H9 (cell line): ENCODE measurements around the gene SAFB. TPM values are rescaled to one million over a fixed set of nuclear protein-coding genes. Genes with fewer than 3 reads are reported as not detected.
A peak's percentile ranks its signal among the peaks of the same experiment; 100 is the strongest.

Experiments
- DNase-seq: peaks from one replicate; pipeline ENCODE4 v3.0.0-alpha.2; 2017
- H2AFZ ChIP-seq: one replicate; pipeline ENCODE4 v1.6.1; 2013; ENCODE audit warnings: mild to moderate bottlenecking, low read length, control low read depth, moderate library complexity
- H2AK5ac ChIP-seq: 2 replicates; pipeline ENCODE4 v1.6.1; 2013; ENCODE audit warnings: low read length, control low read depth, mixed read lengths; ENCODE audit not compliant: insufficient read length
- H2BK120ac ChIP-seq: one replicate; pipeline ENCODE4 v1.6.1; 2013; ENCODE audit warnings: low read depth, mild to moderate bottlenecking, low read length, control low read depth, inconsistent platforms; ENCODE audit not compliant: poor library complexity, severe bottlenecking
- H2BK12ac ChIP-seq: 2 replicates; pipeline ENCODE4 v1.6.1; 2013; ENCODE audit warnings: low read length, control low read depth, mixed read lengths, low read depth; ENCODE audit not compliant: insufficient read length
- H2BK15ac ChIP-seq: 2 replicates; pipeline ENCODE4 v1.6.1; 2013; ENCODE audit warnings: low read depth, low read length, control low read depth
- H2BK20ac ChIP-seq: one replicate; pipeline ENCODE4 v1.6.1; 2013; ENCODE audit warnings: low read depth, mild to moderate bottlenecking, low read length, control low read depth, inconsistent platforms; ENCODE audit not compliant: poor library complexity, severe bottlenecking
- H2BK5ac ChIP-seq: 2 replicates; pipeline ENCODE4 v1.6.1; 2013; ENCODE audit warnings: low read length, control low read depth, mixed read lengths; ENCODE audit not compliant: insufficient read length
- H3K14ac ChIP-seq: 2 replicates; pipeline ENCODE4 v1.6.1; 2013; ENCODE audit warnings: low read length, control low read depth; ENCODE audit not compliant: insufficient read depth
- H3K18ac ChIP-seq: 2 replicates; pipeline ENCODE4 v1.6.1; 2013; ENCODE audit warnings: low read depth, mild to moderate bottlenecking, mixed read lengths, low read length, control low read depth; ENCODE audit not compliant: insufficient read length
- H3K23ac ChIP-seq: 2 replicates; pipeline ENCODE4 v1.6.1; 2013; ENCODE audit warnings: low read length, control low read depth, mixed read lengths, low read depth; ENCODE audit not compliant: insufficient read length
- H3K23me2 ChIP-seq: 2 replicates; pipeline ENCODE4 v1.6.1; 2013; ENCODE audit warnings: low read depth, mild to moderate bottlenecking, mixed read lengths, low read length, control low read depth; ENCODE audit not compliant: insufficient read length, poor library complexity, severe bottlenecking
- H3K27ac ChIP-seq: 2 replicates; pipeline ENCODE4 v1.5.1; 2013; ENCODE audit warnings: low read length, control low read depth, mixed read lengths, low read depth; ENCODE audit not compliant: insufficient read length
- H3K27me3 ChIP-seq: 2 replicates; pipeline ENCODE4 v1.6.1; 2013; ENCODE audit warnings: low read length, control low read depth, inconsistent platforms; ENCODE audit not compliant: insufficient read depth
- H3K4ac ChIP-seq: 2 replicates; pipeline ENCODE4 v1.6.1; 2013; ENCODE audit warnings: low read depth, mild to moderate bottlenecking, control low read depth, inconsistent platforms, low read length, moderate library complexity
- H3K4me1 ChIP-seq: 2 replicates; pipeline ENCODE4 v1.6.1; 2013; ENCODE audit warnings: low read length, control low read depth, inconsistent platforms; ENCODE audit not compliant: insufficient read depth
- H3K4me2 ChIP-seq: 2 replicates; pipeline ENCODE4 v1.6.1; 2013; ENCODE audit warnings: low read length, control low read depth, mixed read lengths; ENCODE audit not compliant: insufficient read length, insufficient read depth
- H3K56ac ChIP-seq: 2 replicates; pipeline ENCODE4 v1.6.1; 2013; ENCODE audit warnings: low read depth, mild to moderate bottlenecking, mixed read lengths, low read length, control low read depth; ENCODE audit not compliant: insufficient read length
- H3K79me1 ChIP-seq: 2 replicates; pipeline ENCODE4 v1.6.1; 2013; ENCODE audit warnings: low read depth, mild to moderate bottlenecking, moderate library complexity, low read length, control low read depth, inconsistent platforms; ENCODE audit not compliant: insufficient read depth, poor library complexity, severe bottlenecking
- H3K79me2 ChIP-seq: 2 replicates; pipeline ENCODE4 v1.6.1; 2013; ENCODE audit warnings: low read length, control low read depth, inconsistent platforms; ENCODE audit not compliant: insufficient read depth
- H3K9ac ChIP-seq: 2 replicates; pipeline ENCODE4 v1.6.1; 2013; ENCODE audit warnings: low read length, control low read depth, mixed read lengths; ENCODE audit not compliant: insufficient read length; ENCODE audit errors: extremely low read depth
- H3K9me3 ChIP-seq: one replicate; pipeline ENCODE4 v1.6.1; 2013; ENCODE audit warnings: low read depth, low read length, inconsistent platforms; ENCODE audit not compliant: control insufficient read depth
- H3T11ph ChIP-seq: one replicate; pipeline ENCODE4 v1.6.1; 2013; ENCODE audit warnings: mild to moderate bottlenecking, low read length, control low read depth, inconsistent platforms
- H4K20me1 ChIP-seq: one replicate; pipeline ENCODE4 v1.6.1; 2013; ENCODE audit not compliant: control insufficient read depth, insufficient read length, insufficient read depth
- H4K5ac ChIP-seq: 2 replicates; pipeline ENCODE4 v1.6.1; 2013; ENCODE audit warnings: low read depth, mild to moderate bottlenecking, mixed read lengths, low read length, control low read depth; ENCODE audit not compliant: insufficient read length
- H4K8ac ChIP-seq: replicated peaks from 2 replicates; pipeline ENCODE4 v1.6.1; 2013; ENCODE audit warnings: low read length, control low read depth, mixed read lengths, low read depth; ENCODE audit not compliant: insufficient read length
- H4K91ac ChIP-seq: 2 replicates; pipeline ENCODE4 v1.6.1; 2013; ENCODE audit warnings: low read depth, mild to moderate bottlenecking, moderate library complexity, mixed read lengths, low read length, control low read depth; ENCODE audit not compliant: insufficient read length
- H3K27ac Mint-ChIP-seq, 3 experiments: 2 replicates in 2 of 3; 3 replicates in 1 of 3; pipeline ENCODE4 v1.8.0; 2020 to 2021; ENCODE audit warnings: mixed read lengths in 3 of 3, mild to moderate bottlenecking in 1 of 3, moderate library complexity in 1 of 3
- H3K27me3 Mint-ChIP-seq: 2 replicates; pipeline ENCODE4 v1.8.0; 2021; ENCODE audit warnings: low read depth, mild to moderate bottlenecking, moderate library complexity, mixed read lengths
- H3K36me3 Mint-ChIP-seq, 3 experiments: 2 replicates in 2 of 3; 3 replicates in 1 of 3; pipeline ENCODE4 v1.8.0; 2020 to 2021; ENCODE audit warnings: low read depth in 3 of 3, mixed read lengths in 3 of 3; ENCODE audit not compliant: insufficient read depth in 1 of 3
- H3K4me1 Mint-ChIP-seq, 2 experiments: 2 replicates each; pipeline ENCODE4 v1.8.0; 2020; ENCODE audit warnings: mixed read lengths in 2 of 2
- H3K4me3 Mint-ChIP-seq, 2 experiments: 2 replicates in 1 of 2; 3 replicates in 1 of 2; pipeline ENCODE4 v1.8.0; 2020 to 2021; ENCODE audit warnings: mild to moderate bottlenecking in 2 of 2, mixed read lengths in 2 of 2, moderate library complexity in 1 of 2
- H3K9me3 Mint-ChIP-seq, 2 experiments: 2 replicates in 1 of 2; 3 replicates in 1 of 2; pipeline ENCODE4 v1.8.0; 2020; ENCODE audit warnings: mild to moderate bottlenecking in 2 of 2, mixed read lengths in 2 of 2, moderate library complexity in 1 of 2
- WGBS: extraction: QIAGEN DNeasy Blood & Tissue Kit; methylation state at CpG from one replicate; pipeline ENCODE4 v1.1.7; 2013; ENCODE audit warnings: missing lambda C conversion rate, low lambda C conversion rate, mixed read lengths; ENCODE audit not compliant: insufficient read length; ENCODE audit errors: extremely low coverage; 5-methylcytosine and 5-hydroxymethylcytosine counted together
- total RNA-seq: library from RNA; stranded (reverse); gene quantifications from 2 replicates; pipeline ENCODE4 v1.2.1, GENCODE V29; 2021
- TF ChIP-seq, protein P1 (sequence below): fragments of 200-600 bp; sonication (generic); conservative IDR thresholded peaks from 3 replicates; pipeline ENCODE4 v1.8.0; 2021; ENCODE audit warnings: antibody characterized with exemption, mild to moderate bottlenecking

The SAFB gene
- total RNA-seq, 1 experiment from 2014 or later: 110 TPM

DNA sequence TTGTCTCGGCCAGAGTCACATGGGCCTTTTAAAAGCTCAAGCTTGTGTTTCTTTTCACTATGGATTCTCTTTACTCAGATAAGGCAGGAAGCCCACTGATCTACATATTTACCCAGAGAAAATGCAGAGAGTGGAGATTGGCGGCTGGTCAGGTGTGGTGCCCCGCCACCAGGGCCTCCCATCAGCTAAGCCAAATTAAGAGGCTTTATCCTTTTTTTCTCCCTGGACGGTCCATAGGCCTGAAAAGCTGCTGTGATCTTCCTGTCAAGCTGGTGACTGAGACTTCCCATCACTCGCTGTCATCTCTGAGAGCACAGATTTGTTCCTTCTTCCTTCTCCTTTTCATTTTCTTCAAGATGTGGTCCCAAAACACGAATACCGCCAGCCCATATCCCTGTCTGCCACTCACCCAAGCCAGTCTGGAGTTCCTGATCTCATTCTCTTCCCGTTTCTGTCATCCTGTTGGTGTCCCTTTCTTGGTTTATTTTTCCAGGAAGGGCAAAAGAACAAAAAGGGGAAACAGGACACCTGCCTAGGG is 1.9 kb downstream of the SAFB start:
- Histone ChIP-seq H3K27ac (no peak overlapping the region), H2BK12ac (no peak overlapping the region), H4K5ac (no peak overlapping the region), H3K23ac (no peak overlapping the region), H4K20me1 (no peaks in the 10 kb centered on the region), H3K79me2 (peaks cover 68% of the 10 kb centered on the region), H3T11ph (no peak overlapping the region), H3K4me2 (peak overlapping the region; percentile 76), H3K14ac (no peak overlapping the region), H4K8ac (no peak overlapping the region), H2BK120ac (no peak overlapping the region), H2AK5ac (no peak overlapping the region), H3K79me1 (peaks cover 16% of the 10 kb centered on the region), H3K56ac (no peak overlapping the region), H2BK5ac (no peak overlapping the region), H3K9ac (no peak overlapping the region), H2AFZ (no peak overlapping the region), H3K4ac (no peak overlapping the region), H4K91ac (no peak overlapping the region), H3K27me3 (no peaks in the 10 kb centered on the region), H2BK15ac (no peak overlapping the region), H3K23me2 (peaks cover 14% of the 10 kb centered on the region), H3K4me1 (no peaks in the 10 kb centered on the region; the same call in 1 of the 2 replicates), H3K9me3 (no peaks in the 10 kb centered on the region), H3K18ac (no peak overlapping the region), H2BK20ac (no peak overlapping the region)
- WGBS: no CpG with 5 or more reads among the region's 8 CpGs
- Mint-ChIP-seq H3K27ac (peak overlapping the region; percentile 9 to 95 (median 93); a peak in 3 of 7 replicates), H3K4me1 (peaks cover 35 to 40% of the 10 kb centered on the region in 2 experiments), H3K4me3 (peak overlapping the region; percentile 100), H3K9me3 (peaks cover 0 to 3% of the 10 kb centered on the region in 2 experiments; a peak in 3 of 5 replicates), H3K27me3 (peaks cover 4% of the 10 kb centered on the region; the same call in 1 of the 2 replicates), H3K36me3 (peaks cover 45 to 80% (median 67%) of the 10 kb centered on the region in 3 experiments)
- TF ChIP-seq, protein P1, sequence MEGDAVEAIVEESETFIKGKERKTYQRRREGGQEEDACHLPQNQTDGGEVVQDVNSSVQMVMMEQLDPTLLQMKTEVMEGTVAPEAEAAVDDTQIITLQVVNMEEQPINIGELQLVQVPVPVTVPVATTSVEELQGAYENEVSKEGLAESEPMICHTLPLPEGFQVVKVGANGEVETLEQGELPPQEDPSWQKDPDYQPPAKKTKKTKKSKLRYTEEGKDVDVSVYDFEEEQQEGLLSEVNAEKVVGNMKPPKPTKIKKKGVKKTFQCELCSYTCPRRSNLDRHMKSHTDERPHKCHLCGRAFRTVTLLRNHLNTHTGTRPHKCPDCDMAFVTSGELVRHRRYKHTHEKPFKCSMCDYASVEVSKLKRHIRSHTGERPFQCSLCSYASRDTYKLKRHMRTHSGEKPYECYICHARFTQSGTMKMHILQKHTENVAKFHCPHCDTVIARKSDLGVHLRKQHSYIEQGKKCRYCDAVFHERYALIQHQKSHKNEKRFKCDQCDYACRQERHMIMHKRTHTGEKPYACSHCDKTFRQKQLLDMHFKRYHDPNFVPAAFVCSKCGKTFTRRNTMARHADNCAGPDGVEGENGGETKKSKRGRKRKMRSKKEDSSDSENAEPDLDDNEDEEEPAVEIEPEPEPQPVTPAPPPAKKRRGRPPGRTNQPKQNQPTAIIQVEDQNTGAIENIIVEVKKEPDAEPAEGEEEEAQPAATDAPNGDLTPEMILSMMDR: no peak
- no peak for DNase-seq
